ENCODE measurements around the gene MAP2K7.

Gene MAP2K7

GRCh38 chr19:7867092-7867844 is 36.4 kb upstream of the MAP2K7 start:
- no peak for DNase-seq

GRCh38 chr19:7868326-7868670 is 35.4 kb upstream of the MAP2K7 start:
- DNase-seq, result peak in 1 of 2 experiments; percentile 28

DNA sequence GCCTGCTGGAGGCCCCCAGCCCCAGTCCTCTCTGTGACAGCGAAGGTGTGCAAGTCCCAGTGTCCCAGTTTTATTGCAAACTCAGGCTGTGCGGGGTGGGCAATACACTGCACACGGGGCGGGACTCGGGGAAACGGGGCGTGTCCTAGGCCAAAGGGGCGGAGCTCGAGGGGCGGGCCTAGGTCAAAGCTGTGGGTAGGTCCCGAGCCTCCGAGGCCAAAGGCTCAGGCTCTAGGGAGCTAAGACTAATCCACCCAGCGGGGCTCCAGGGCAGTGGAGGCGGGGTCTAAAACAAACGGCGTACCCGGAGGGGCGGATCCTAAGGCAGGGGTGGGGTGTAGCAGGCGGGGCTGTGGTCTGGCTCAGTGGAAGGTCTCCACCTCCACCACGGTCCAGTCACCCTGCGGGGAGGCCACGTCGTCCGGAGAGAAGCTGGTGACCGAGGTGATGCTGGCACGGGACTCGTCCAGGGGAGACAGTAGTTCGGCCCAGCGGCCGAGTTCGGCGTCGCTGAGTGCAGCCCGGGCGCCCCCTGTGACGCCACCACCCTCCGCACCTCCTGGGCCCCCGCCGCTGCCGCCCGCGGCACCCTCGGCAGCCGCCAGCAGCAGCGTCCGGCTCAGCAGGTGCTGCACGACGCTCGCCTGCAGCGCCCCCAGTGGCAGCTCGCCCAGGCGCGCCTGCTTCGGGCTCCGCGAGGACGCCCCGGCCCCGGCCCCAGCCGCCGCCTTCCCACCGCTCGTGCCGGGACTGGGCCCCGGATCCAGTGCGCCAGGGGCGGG is 34.8 kb upstream of the MAP2K7 start:
- DNase-seq, result peak; percentile 81

DNA sequence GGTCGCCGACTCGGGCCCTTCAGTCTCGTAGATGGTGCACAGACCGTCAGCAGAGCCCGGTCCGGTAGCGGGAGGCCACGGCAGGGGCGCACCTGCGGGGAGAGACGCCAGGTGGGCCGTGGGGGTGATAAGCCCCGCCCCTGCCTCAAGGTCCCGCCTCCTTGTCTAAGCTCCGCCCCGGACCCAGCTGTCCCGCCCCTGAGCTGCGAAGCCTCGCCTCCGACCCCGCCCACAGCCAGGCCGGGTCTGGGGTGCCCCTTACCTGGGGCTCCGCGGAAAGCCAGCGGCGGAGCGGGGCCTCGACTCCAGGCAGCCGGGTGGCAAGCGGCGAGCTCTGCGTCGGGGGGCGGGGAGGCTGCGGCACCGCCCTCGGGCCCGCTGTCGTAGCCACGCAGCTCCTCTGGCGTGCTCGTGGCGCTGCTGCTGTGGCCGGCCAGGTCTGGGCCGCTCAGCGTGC is 34.2 kb upstream of the MAP2K7 start:
- peak; percentile 78 to 80 for DNase-seq

DNA sequence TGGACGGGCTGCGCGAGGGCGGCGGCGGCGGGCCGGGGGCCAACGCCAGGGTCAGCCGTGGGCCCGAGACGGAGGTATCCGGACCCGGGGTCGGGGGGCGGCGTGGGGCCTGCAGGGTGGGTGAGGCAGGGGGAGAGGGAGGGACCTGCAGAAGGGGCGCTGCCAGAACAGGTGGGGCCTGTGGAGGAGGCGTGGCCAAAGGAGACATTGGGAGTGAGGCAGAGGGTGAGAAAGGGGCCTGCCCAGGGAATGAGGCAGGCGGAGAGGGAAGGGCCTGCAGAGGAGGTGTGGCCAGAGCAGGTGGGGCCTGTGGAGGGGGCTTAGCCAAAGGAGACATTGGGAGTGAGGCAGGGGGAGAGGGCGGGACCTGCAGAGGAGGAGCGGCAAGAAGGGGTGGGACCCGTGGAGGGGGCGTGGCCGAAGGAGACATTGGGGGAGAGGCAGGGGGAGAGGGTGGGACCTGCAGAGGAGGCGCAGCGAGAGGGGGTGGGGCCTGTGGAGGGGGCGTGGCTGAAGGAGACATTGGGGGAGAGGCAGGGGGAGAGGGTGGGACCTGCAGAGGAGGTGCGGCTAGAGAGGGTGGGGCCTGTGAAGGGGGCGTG is 33.7 kb upstream of the MAP2K7 start:
- DNase-seq, result peak; percentile 46 to 49

DNA sequence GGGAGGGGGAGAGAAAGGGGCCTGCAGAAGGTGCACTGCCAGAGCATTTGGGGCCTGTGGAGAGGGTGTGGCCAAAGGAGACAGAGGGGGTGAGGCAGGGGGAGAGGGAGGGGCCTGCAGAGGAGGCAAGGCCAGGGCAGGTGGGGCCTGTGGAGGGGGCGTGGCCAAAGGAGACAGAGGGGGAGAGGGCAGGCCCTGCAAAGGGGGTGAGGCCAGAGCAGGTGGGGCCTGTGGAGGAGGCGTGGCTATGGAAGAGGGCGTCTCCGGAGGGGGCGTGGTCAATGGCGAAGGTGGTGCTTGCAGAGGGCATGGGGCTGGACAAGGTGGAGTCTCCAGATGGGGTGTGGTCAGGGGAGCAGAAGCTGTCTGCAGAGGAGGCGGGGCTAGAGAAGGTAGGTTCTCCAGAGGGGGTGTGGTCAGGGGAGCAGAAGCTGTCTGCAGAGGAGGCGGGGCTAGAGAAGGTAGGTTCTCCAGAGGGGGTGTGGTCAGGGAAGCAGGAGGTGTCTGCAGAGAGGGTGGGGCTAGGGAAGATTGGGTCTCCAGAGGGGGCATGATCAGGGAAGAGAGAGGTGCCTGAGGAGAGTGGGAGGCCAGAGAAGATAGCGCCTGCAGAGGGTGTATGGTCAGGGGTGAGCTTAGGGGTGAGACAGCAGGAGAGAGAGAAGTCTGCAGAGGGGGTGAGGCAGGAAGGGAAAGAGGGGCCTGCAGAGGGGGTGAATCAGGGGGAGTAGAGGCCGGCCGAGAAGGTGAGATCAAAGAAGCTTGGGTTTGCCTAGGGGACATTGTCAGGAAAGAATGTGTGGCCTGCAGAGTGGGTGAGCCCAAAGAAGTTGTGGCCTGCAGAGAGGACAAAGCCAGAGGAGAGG is 32.9 kb upstream of the MAP2K7 start:
- DNase-seq, result peak; percentile 30

DNA sequence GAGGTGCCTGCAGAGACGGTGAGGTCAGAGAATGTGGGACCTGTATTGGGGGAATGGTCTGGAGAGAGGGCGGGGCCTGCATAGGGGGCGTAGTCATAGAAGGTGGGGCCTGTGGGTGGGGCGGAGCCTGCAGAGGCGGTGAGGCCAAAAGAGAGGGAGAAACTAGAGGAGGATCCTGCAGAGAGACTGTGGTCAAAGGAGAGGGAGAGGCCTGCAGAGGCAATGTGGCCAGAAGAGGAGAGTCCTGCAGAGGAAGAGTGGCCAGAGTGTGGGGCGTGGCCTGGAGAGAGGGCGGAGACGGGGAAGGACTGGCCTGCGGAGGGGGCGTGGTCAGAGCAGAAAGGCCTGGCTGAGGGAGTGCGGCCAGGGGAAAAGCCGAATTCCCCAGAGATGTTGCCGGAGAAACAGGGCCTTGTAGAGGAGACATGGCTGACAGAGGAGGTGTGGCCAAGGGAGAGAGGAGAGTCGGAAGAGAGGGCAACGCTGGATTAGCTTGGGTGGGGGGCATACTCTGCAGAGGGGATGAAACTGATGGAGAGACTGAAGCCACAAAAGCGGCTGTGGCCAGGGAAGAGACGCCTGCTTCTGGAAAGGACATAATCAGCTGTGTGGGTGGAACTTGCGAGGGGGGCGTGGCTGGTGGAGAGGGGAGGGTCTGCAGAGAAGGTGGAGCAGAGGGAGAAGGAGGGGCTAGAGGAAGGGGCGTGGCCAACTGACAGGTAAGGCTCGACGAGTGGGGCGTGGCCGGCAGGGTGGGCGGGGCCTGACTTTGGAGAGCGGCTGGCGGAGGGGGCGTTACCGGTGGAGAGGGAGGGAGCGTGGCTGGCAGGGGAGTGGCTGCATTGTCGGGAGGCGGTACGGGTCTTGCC is 32.0 kb upstream of the MAP2K7 start:
- DNase-seq, result peak; percentile 66 to 78

- DNase-seq, result no peak
Observed at GRCh38 chr19:7872306-7873204, 31.1 kb upstream of the MAP2K7 start.

- no peak for DNase-seq
Observed at GRCh38 chr19:7873304-7874075, 30.2 kb upstream of the MAP2K7 start.

GRCh38 chr19:7874076-7874896 is 29.4 kb upstream of the MAP2K7 start, which contains the start of gene PRR36:
PRR36 (minus strand) TSS chr19:7874390; CDS start chr19:7873689, 701 bp downstream.
- no peak for DNase-seq

- no peak for DNase-seq
Observed at GRCh38 chr19:7874897-7875273, 28.8 kb upstream of the MAP2K7 start.

GRCh38 chr19:7877249-7877836 is 26.3 kb upstream of the MAP2K7 start:
- DNase-seq, result no peak

- DNase-seq, result no peak
Observed at GRCh38 chr19:7879111-7879807, 24.4 kb upstream of the MAP2K7 start.

GRCh38 chr19:7879836-7880235 is 23.8 kb upstream of the MAP2K7 start:
- DNase-seq, result no peak

DNA sequence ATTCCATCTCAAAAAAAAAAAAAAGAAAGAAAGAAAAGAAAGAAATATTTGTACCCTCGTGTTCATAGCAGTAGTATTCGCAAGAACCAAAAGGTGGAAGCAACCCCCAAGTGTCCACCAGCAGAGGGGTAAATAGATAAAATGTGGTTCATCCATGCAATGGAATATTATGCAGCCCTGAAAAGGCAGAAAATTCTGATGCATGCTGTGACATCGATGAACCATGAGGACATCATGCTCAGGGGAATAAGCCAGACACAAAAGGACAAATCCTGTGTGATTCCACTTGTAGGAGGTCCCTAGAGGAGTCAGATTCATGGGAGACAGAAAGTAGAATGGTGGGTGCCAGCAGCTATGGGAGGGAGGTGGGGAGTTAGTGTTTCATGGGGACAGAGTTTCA is 21.8 kb upstream of the MAP2K7 start:
- DNase-seq, result no peak

GRCh38 chr19:7883105-7883504 is 20.6 kb upstream of the MAP2K7 start:
- no peak for DNase-seq

DNA sequence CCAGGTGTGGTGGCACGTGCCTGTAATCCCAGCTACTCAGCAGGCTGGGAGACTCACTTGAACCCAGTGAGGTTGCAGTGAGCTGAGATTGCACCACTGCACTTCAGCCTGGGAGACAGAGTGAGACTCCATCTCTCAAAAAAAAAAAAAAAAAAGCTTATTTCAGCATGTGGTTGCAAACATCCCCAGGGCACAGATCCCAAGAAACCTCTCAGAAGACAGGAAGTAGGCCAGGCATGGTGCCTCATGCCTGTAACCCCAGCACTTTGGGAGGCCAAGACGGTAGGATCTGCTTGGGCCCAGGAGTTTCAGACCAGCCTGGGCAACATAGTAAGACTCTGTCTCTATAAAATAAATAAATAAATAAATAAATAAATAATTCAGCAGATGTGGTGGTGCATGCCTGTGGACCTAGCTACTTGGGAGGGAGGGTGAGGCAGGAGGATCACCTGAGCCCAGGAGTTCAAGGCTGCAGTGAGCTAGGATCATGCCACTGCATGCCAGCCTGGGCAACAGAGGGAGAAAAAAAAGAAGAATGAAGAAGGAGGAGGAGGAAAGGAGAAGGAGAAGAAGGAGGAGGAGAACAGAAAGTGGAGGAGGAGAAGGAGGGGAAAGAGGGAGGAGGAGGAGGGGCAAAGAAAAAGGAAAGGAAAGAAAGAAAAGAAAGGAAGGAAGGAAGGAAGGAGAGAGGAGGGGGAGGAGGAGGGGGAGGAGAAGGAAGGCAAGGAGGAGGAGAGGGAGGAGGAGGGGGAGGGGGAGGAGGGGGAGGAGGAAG is 19.7 kb upstream of the MAP2K7 start:
- DNase-seq, result no peak

All from stimulated activated CD4-positive, alpha-beta T cell treated with anti-CD3 and anti-CD28 coated beads, Interleukin-4, amount 100 ng/mL, for 4 hours (primary cell).